ENCODE measurements around the gene RSRC2.

The RSRC2 gene

DNA sequence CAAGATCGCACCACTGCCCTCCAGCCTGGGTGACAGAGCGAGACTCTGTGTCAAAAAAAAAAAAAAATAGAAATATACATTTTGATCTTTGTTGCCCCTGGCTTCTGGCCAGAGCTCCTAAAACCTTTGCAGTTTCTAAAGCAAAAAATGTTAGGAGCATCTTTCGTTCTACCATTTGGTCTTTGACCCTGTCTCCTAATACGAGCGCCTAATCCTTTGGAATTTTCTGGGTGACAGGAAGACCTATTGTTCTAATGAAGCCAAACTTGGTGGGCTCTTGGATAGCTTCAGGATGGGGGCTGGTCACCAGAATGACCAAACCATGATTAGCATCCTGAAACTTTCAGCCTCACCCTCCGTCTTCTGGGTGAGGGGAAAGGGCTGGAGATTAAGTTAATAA is 72.0 kb downstream of the RSRC2 start:
- H3K36me3 ChIP-seq (ENCODE audit: control insufficient read depth, low read length) = no peaks in the 10 kb centered on the region
- no peak overlapping the region for H3K4me3 ChIP-seq (ENCODE audit: low read length)
- no peaks in the 10 kb centered on the region for H3K9me3 ChIP-seq (ENCODE audit: control insufficient read depth, insufficient read depth, low read length)
- H3K4me1 ChIP-seq (ENCODE audit: control insufficient read depth, low read length) = peaks cover 15% of the 10 kb centered on the region
- no peak overlapping the region for H3K27ac ChIP-seq (ENCODE audit: low read depth, low read length)
- no peaks in the 10 kb centered on the region for H3K9me2 ChIP-seq (replicated peaks; ENCODE audit: control insufficient read depth, low read length)
- H3K79me2 ChIP-seq (ENCODE audit: control insufficient read depth, low read length) = no peaks in the 10 kb centered on the region
- TF ChIP-seq, protein P1, sequence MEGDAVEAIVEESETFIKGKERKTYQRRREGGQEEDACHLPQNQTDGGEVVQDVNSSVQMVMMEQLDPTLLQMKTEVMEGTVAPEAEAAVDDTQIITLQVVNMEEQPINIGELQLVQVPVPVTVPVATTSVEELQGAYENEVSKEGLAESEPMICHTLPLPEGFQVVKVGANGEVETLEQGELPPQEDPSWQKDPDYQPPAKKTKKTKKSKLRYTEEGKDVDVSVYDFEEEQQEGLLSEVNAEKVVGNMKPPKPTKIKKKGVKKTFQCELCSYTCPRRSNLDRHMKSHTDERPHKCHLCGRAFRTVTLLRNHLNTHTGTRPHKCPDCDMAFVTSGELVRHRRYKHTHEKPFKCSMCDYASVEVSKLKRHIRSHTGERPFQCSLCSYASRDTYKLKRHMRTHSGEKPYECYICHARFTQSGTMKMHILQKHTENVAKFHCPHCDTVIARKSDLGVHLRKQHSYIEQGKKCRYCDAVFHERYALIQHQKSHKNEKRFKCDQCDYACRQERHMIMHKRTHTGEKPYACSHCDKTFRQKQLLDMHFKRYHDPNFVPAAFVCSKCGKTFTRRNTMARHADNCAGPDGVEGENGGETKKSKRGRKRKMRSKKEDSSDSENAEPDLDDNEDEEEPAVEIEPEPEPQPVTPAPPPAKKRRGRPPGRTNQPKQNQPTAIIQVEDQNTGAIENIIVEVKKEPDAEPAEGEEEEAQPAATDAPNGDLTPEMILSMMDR (IDR thresholded peaks at IDR 0.05; ENCODE audit: low read depth, low read length, poor library complexity, severe bottlenecking) = no peak
- TF ChIP-seq EZH2phosphoT487 (IDR thresholded peaks at IDR 0.05; ENCODE audit: borderline replicate concordance, low read length) = no peak
- no peaks in the 10 kb centered on the region for H3K27me3 ChIP-seq (ENCODE audit: control insufficient read depth, low read length)
- no peak overlapping the region for H3K4me2 ChIP-seq (ENCODE audit: low read length)
- no peaks in the 10 kb centered on the region for H3F3A ChIP-seq (ENCODE audit: control insufficient read depth, insufficient read depth)
- no peaks in the 10 kb centered on the region for H4K20me1 ChIP-seq (ENCODE audit: control insufficient read depth, insufficient read depth, low read depth, low read length)

DNA sequence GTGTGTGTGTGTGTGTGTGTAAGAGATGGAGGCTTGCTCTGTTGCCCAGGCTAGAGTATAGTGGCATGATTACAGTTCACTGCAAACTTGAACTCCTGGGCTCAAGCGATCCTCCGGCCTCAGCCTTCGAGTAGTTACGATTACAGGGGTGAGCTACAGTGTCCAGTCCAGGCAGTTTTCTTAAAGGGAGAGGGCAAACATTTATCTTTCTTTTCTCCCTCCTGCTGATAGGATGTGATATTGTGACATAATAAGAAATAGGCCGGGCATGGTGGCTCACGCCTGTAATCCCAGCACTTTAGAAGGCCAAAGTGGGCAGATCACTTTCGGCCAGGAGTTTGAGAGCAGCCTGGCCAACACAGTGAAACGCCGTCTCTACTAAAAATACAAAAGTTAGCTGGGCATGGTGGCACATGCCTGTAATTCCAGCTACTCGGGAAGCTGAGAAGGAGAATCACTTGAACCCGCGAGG is 72.5 kb downstream of the RSRC2 start:
- Histone ChIP-seq H3K4me1 (ENCODE audit: control insufficient read depth, low read length) (peaks cover 15% of the 10 kb centered on the region), H4K20me1 (ENCODE audit: control insufficient read depth, insufficient read depth, low read depth, low read length) (no peaks in the 10 kb centered on the region), H3K79me2 (ENCODE audit: control insufficient read depth, low read length) (no peaks in the 10 kb centered on the region), H3K4me2 (ENCODE audit: low read length) (peak overlapping the region; percentile 28; the same call in 1 of the 2 replicates), H3K27ac (ENCODE audit: low read depth, low read length) (no peak overlapping the region), H3K9me3 (ENCODE audit: control insufficient read depth, insufficient read depth, low read length) (no peaks in the 10 kb centered on the region), H3F3A (ENCODE audit: control insufficient read depth, insufficient read depth) (no peaks in the 10 kb centered on the region), H3K9me2 (replicated peaks; ENCODE audit: control insufficient read depth, low read length) (no peaks in the 10 kb centered on the region), H3K4me3 (ENCODE audit: low read length) (no peak overlapping the region), H3K36me3 (ENCODE audit: control insufficient read depth, low read length) (no peaks in the 10 kb centered on the region), H3K27me3 (ENCODE audit: control insufficient read depth, low read length) (no peaks in the 10 kb centered on the region)
- no peak for TF ChIP-seq EZH2phosphoT487 (IDR thresholded peaks at IDR 0.05; ENCODE audit: borderline replicate concordance, low read length)
- TF ChIP-seq, protein P1 (IDR thresholded peaks at IDR 0.05; ENCODE audit: low read depth, low read length, poor library complexity, severe bottlenecking) = no peak

All from DOHH2 (cell line).